ENCODE data around the gene PPP1R14D.
A peak's percentile ranks its signal among the peaks of the same experiment; 100 is the strongest.

The PPP1R14D gene

GRCh38 chr15:40852529-40852928 lies 24.0 kb upstream of the PPP1R14D start:
- ATAC-seq (no peak), DNase-seq (no peak)

GRCh38 chr15:40850576-40851112 lies 22.1 kb upstream of the PPP1R14D start:
- no peak for DNase-seq
- no peak for ATAC-seq

GRCh38 chr15:40847223-40847961 lies 18.9 kb upstream of the PPP1R14D start:
- no peak for ATAC-seq
- DNase-seq: no peak

- ATAC-seq: no peak
- no peak for DNase-seq
Measured at GRCh38 chr15:40846841-40847222, 18.3 kb upstream of the PPP1R14D start.

- DNase-seq (no peak), ATAC-seq (no peak)
Measured at GRCh38 chr15:40845511-40846284, 17.2 kb upstream of the PPP1R14D start.

- ATAC-seq: peak; percentile 2
- no peak for DNase-seq
Measured at GRCh38 chr15:40845036-40845435, 16.5 kb upstream of the PPP1R14D start.

GRCh38 chr15:40844696-40845030 lies 16.2 kb upstream of the PPP1R14D start:
- ATAC-seq (peak; percentile 26), DNase-seq (peak; percentile 50)

GRCh38 chr15:40843885-40844695 lies 15.6 kb upstream of the PPP1R14D start, which contains the start of gene SPINT1:
SPINT1 (plus strand) TSS chr15:40844048; CDS start chr15:40844555, 507 bp downstream.
- peak; percentile 83 for ATAC-seq
- peak; percentile 86 for DNase-seq

GRCh38 chr15:40843261-40843884 lies 14.9 kb upstream of the PPP1R14D start:
- no peak for ATAC-seq
- DNase-seq: no peak

- DNase-seq (no peak), ATAC-seq (no peak)
Measured at GRCh38 chr15:40841741-40842140, 13.2 kb upstream of the PPP1R14D start.

- ATAC-seq (no peak), DNase-seq (no peak)
Measured at GRCh38 chr15:40838756-40839155, 10.2 kb upstream of the PPP1R14D start.

- ATAC-seq (no peak), DNase-seq (no peak)
Measured at GRCh38 chr15:40836020-40836419, 7.5 kb upstream of the PPP1R14D start.

GRCh38 chr15:40832903-40833302 lies 4.4 kb upstream of the PPP1R14D start:
- ATAC-seq (no peak), DNase-seq (no peak)

GRCh38 chr15:40831861-40832260 lies 3.4 kb upstream of the PPP1R14D start:
- ATAC-seq: no peak

GRCh38 chr15:40830884-40831283 lies 2.4 kb upstream of the PPP1R14D start:
- DNase-seq: no peak
- no peak for ATAC-seq

More at GRCh38 chr15:40831861-40832260, 3.4 kb upstream of the PPP1R14D start:
- no peak for DNase-seq

GRCh38 chr15:40829115-40829514 lies 607 bp upstream of the PPP1R14D start:
- DNase-seq (no peak), ATAC-seq (no peak)

GRCh38 chr15:40826423-40827075 lies 2.0 kb downstream of the PPP1R14D start:
- ATAC-seq (no peak), DNase-seq (no peak)

GRCh38 chr15:40825661-40826422 lies 2.7 kb downstream of the PPP1R14D start:
- DNase-seq: no peak

GRCh38 chr15:40823572-40824343 lies 4.8 kb downstream of the PPP1R14D start:
- ATAC-seq (no peak), DNase-seq (no peak)

More at GRCh38 chr15:40825661-40826422, 2.7 kb downstream of the PPP1R14D start:
- ATAC-seq: no peak

- DNase-seq (no peak), ATAC-seq (no peak)
Measured at GRCh38 chr15:40821195-40821594, 7.3 kb downstream of the PPP1R14D start.
